Mammary epithelial cell (primary cell): ENCODE data around the gene SPIC.

Experiments
- EZH2 ChIP-seq: IDR thresholded peaks from 2 replicates; pipeline ENCODE4 v1.6.1; 2012; ENCODE audit warnings: low read length, inconsistent platforms, borderline replicate concordance
- TF ChIP-seq, protein P1 (sequence below), 2 donors: IDR thresholded peaks in 1 of 2; conservative IDR thresholded peaks in 1 of 2; 2 replicates each; pipeline ENCODE4 v1.5.1; 2011 to 2012; ENCODE audit warnings: inconsistent platforms in 2 of 2, low read length in 2 of 2, mild to moderate bottlenecking in 2 of 2, control low read depth in 1 of 2, low read depth in 1 of 2; ENCODE audit not compliant: insufficient read depth in 1 of 2; ENCODE audit errors: extremely low read depth in 1 of 2

GRCh38 chr12:101468948-101469347 lies 6.2 kb upstream of the SPIC start:
- TF ChIP-seq, protein P1, sequence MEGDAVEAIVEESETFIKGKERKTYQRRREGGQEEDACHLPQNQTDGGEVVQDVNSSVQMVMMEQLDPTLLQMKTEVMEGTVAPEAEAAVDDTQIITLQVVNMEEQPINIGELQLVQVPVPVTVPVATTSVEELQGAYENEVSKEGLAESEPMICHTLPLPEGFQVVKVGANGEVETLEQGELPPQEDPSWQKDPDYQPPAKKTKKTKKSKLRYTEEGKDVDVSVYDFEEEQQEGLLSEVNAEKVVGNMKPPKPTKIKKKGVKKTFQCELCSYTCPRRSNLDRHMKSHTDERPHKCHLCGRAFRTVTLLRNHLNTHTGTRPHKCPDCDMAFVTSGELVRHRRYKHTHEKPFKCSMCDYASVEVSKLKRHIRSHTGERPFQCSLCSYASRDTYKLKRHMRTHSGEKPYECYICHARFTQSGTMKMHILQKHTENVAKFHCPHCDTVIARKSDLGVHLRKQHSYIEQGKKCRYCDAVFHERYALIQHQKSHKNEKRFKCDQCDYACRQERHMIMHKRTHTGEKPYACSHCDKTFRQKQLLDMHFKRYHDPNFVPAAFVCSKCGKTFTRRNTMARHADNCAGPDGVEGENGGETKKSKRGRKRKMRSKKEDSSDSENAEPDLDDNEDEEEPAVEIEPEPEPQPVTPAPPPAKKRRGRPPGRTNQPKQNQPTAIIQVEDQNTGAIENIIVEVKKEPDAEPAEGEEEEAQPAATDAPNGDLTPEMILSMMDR (conservative IDR thresholded peaks at IDR 0.05 in 1 of 2, IDR thresholded peaks at IDR 0.05 in 1 of 2; ENCODE audit: extremely low read depth in 1 of 2, insufficient read depth in 1 of 2, low read depth in 1 of 2, low read length in 2 of 2), result no peak
- no peak for TF ChIP-seq EZH2
